Measurements from ENCODE around the gene SETSIP.
"Not testable (repeated sequence)": the region's sequence is repeated elsewhere in the genome, so short reads cannot be mapped to it uniquely, and the experiment has no call there.

SETSIP gene

DNA sequence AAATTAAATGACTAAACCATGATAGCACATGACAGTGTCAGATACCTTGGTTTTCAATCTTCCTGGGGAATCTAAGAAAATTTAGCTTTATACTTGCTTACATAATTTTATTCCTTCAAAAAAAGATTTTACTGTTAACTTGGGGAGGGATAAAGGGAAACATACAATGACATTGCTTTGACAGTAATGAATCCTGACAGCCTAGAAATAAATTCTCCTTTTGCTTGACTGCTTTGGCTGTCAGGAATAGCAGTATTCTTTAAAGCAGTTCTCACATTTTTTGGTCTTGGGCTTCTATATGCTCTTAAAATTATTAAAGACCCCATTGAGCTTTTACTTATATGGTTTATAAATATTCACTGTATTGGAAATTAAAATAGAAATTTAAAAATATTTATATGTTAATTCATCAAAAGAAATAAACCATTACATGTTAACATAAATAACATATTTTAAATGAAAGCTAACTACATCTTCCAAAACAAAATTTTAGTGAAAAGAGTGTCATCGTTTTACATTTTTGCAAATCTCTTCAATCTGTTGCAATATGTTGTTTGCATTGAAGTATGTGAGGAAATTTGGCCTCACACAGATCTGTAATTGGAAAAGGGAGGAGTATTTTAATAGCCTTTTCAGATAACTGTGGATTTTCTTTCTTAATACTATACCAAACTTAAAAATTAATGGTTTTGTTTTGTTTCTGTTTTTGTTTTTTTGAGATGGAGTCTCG, 29.3 kb downstream of the SETSIP start:
- H3K36me3 ChIP-seq (ENCODE audit: insufficient read depth, low read length): no peaks in the 10 kb centered on the region
- no peaks in the 10 kb centered on the region for H3K4me1 ChIP-seq (ENCODE audit: control insufficient read depth, insufficient read depth, low read length)
- H3K9me3 ChIP-seq (replicated peaks; ENCODE audit: low read length): no peaks in the 10 kb centered on the region
- no peak overlapping the region for H3K9ac ChIP-seq (ENCODE audit: low read depth, low read length)
- no peak overlapping the region for H3K4me2 ChIP-seq (ENCODE audit: low read length)
- no peak overlapping the region for H3K4me3 ChIP-seq (ENCODE audit: low read length)
- no peaks in the 10 kb centered on the region for H3K27me3 ChIP-seq (ENCODE audit: control insufficient read depth, insufficient read depth, low read length)

DNA sequence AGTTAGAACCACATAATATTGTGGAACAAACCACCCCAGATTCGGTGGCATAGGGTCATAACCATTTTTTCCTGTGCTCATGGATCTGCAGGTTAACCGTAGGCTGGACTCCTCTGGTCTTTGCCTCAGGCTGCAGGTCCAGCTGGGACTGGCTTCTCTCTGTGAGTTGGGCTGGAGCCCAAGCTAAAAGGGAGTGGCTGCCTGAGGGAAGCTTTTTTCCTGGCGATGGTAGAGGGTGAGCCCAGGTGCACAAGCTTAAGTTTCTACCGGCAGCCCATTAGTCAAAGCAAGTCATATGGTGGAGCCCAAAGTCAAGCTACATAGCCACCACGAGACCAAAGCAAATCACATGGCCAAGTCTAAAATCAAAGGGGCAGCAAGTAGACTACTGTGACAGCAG, 31.6 kb downstream of the SETSIP start:
- no peak overlapping the region for H3K9ac ChIP-seq (ENCODE audit: low read depth, low read length)
- no peaks in the 10 kb centered on the region for H3K36me3 ChIP-seq (ENCODE audit: insufficient read depth, low read length)
- H3K27me3 ChIP-seq (ENCODE audit: control insufficient read depth, insufficient read depth, low read length): no peaks in the 10 kb centered on the region
- H3K4me3 ChIP-seq (ENCODE audit: low read length): no peak overlapping the region
- no peaks in the 10 kb centered on the region for H3K4me1 ChIP-seq (ENCODE audit: control insufficient read depth, insufficient read depth, low read length)
- H3K9me3 ChIP-seq (replicated peaks; ENCODE audit: low read length): no peaks in the 10 kb centered on the region
- no peak overlapping the region for H3K4me2 ChIP-seq (ENCODE audit: low read length)

DNA sequence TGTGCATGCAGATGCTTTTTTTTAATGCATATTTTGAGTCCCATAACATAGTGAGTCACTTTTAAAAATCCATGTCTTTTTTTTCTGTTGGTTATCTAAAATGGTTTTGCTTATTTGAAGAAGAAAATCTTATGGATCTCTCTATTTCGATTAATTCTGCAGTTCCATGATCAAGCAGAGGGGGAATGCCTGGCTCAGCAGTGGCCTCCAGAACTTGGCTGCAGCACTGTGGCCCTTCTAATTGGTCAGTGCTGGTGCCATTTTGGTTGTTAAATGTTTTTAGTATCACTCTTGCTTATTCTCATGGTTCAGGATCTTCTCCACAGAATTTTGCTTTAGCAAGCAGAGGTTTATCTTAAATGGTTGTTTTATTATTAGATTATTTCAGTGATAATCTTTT, 34.2 kb downstream of the SETSIP start:
- Histone ChIP-seq H3K36me3 (ENCODE audit: insufficient read depth, low read length) (no peaks in the 10 kb centered on the region), H3K4me2 (ENCODE audit: low read length) (no peak overlapping the region), H3K9me3 (replicated peaks; ENCODE audit: low read length) (no peaks in the 10 kb centered on the region)

DNA sequence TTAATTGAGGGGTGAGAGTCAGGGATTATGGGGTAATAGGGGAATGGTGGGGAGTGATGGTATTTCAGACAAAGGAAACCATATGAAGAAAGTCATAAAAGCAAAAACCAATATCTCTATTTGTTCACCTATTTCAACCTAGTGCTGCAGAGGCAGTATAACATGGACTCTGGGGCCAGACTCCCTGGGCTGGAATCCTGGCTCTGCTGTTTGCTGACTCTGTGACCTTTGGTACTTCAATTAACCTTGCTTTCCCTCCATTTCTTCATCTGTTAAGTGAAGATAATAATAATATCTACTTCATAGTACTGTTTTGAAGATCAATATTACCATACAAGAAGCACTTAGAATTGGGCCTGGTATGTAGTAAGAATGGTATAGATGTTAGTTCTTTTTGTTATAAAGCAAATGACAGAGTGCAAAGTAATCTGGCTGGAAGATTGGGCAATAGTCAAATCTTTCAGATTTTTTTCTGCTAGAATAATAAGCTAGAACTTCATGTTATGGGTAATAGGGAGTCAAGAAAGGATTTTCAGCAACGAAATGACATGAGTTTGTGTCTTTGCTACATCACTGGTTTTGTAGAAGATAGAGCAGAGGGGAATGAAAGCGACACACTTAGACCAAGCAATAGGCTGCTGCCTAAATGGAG, 36.4 kb downstream of the SETSIP start:
- H3K9ac ChIP-seq (ENCODE audit: low read depth, low read length): no peak overlapping the region
- H3K27me3 ChIP-seq (ENCODE audit: control insufficient read depth, insufficient read depth, low read length): no peaks in the 10 kb centered on the region
- H3K36me3 ChIP-seq (ENCODE audit: insufficient read depth, low read length): no peaks in the 10 kb centered on the region
- no peak overlapping the region for H3K4me3 ChIP-seq (ENCODE audit: low read length)
- H3K4me1 ChIP-seq (ENCODE audit: control insufficient read depth, insufficient read depth, low read length): no peaks in the 10 kb centered on the region
- H3K9me3 ChIP-seq (replicated peaks; ENCODE audit: low read length): no peaks in the 10 kb centered on the region
- no peak overlapping the region for H3K4me2 ChIP-seq (ENCODE audit: low read length)

More for the DNA sequence above, 34.2 kb downstream of the SETSIP start:
- H3K9ac ChIP-seq (ENCODE audit: low read depth, low read length): no peak overlapping the region
- H3K4me3 ChIP-seq (ENCODE audit: low read length): no peak overlapping the region
- no peaks in the 10 kb centered on the region for H3K27me3 ChIP-seq (ENCODE audit: control insufficient read depth, insufficient read depth, low read length)
- no peaks in the 10 kb centered on the region for H3K4me1 ChIP-seq (ENCODE audit: control insufficient read depth, insufficient read depth, low read length)

DNA sequence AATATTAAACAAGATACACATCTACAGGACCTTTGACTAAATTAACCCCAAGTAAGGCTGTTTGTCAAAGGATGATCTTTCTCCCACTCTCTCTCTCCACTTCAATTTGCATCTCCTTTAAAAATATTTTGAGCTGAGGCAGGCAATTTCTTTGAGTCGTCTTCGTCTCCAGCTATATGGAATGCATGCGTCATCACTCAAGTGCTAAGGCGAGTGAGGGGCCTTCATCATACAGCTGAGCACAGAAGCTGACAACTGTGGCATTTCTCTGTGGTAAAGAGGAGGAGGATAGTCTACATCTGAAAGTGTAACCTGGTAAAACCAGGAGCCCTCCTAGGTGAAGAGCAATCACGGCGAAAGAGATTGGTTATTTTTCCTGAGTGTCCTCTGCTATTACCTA, 37.8 kb downstream of the SETSIP start:
- H3K9me3 ChIP-seq (replicated peaks; ENCODE audit: low read length): no peaks in the 10 kb centered on the region
- no peaks in the 10 kb centered on the region for H3K27me3 ChIP-seq (ENCODE audit: control insufficient read depth, insufficient read depth, low read length)
- no peaks in the 10 kb centered on the region for H3K36me3 ChIP-seq (ENCODE audit: insufficient read depth, low read length)
- H3K9ac ChIP-seq (ENCODE audit: low read depth, low read length): no peak overlapping the region
- H3K4me2 ChIP-seq (ENCODE audit: low read length): no peak overlapping the region
- H3K4me1 ChIP-seq (ENCODE audit: control insufficient read depth, insufficient read depth, low read length): no peaks in the 10 kb centered on the region
- no peak overlapping the region for H3K4me3 ChIP-seq (ENCODE audit: low read length)

DNA sequence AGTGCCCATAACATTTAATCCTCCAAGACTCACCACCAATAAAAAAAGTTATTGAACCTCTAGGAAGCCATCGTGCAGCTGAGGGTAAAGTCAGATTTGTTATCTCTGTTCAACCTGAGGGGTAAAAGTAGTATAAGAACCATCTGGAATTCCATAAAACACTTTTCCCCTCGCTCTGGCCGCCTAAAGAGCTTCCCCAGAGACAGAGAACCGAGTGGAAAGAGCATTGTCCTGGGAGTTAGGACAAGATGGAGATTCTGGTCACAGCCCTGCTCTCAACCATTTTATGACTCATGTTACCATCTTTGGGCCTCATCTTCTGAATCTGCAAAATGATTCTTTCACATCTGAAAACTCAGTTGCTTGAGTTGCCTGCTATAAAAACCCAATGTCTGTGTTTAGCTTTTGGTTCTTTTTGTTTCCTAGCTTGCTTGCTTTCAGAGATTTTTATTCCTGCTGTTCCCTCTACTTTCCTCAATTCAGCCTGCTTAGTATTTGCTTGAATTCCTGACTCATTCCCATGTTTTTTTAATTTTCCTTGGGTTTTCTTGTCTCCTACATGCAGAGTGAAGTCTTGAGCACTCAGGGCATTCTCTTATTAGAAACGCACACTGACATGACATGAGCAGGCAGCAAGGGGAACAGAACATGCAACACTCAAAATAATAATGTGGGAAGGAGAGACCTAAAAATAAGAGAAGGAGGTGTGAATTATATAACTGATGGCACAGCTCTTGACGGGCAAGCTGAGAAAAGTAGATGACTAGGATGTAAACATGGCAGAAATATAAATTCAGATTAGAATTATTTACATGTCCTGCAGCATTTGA, 43.7 kb downstream of the SETSIP start:
- H3K36me3 ChIP-seq (ENCODE audit: insufficient read depth, low read length): no peaks in the 10 kb centered on the region
- H3K9ac ChIP-seq (ENCODE audit: low read depth, low read length): no peak overlapping the region

DNA sequence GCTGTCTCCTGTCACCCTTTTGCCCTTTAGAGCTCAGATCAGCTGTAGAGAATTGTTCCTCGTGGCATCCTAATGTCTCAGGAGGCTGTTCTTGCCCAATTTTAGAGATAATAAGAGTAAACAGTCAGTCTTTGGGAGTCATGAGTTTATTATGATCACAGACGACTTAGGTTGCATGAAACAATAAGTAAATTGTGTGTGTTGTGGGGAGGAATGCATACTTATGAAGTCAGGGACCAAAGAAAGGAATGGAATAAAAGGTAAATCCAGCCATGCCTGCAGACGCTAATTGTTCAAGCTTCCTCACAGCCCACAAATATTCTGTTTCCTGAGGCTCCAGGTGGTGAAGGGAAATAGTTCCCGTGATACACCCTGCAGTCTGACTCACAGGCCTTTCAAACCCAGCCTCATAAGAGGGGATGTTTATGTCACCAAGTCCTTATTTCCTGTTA, 44.5 kb downstream of the SETSIP start:
- Histone ChIP-seq H3K9me3 (replicated peaks; ENCODE audit: low read length) (no peaks in the 10 kb centered on the region), H3K4me2 (ENCODE audit: low read length) (peak overlapping the region; percentile 98), H3K9ac (ENCODE audit: low read depth, low read length) (no peak overlapping the region), H3K27me3 (ENCODE audit: control insufficient read depth, insufficient read depth, low read length) (peaks cover 6% of the 10 kb centered on the region), H3K4me3 (ENCODE audit: low read length) (peak overlapping the region; percentile 76), H3K4me1 (ENCODE audit: control insufficient read depth, insufficient read depth, low read length) (peaks cover 9% of the 10 kb centered on the region), H3K36me3 (ENCODE audit: insufficient read depth, low read length) (no peaks in the 10 kb centered on the region)

More for the DNA sequence above, 43.7 kb downstream of the SETSIP start:
- Histone ChIP-seq H3K27me3 (ENCODE audit: control insufficient read depth, insufficient read depth, low read length) (peaks cover 6% of the 10 kb centered on the region), H3K4me3 (ENCODE audit: low read length) (no peak overlapping the region), H3K4me2 (ENCODE audit: low read length) (no peak overlapping the region), H3K4me1 (ENCODE audit: control insufficient read depth, insufficient read depth, low read length) (peaks cover 9% of the 10 kb centered on the region), H3K9me3 (replicated peaks; ENCODE audit: low read length) (no peaks in the 10 kb centered on the region)

DNA sequence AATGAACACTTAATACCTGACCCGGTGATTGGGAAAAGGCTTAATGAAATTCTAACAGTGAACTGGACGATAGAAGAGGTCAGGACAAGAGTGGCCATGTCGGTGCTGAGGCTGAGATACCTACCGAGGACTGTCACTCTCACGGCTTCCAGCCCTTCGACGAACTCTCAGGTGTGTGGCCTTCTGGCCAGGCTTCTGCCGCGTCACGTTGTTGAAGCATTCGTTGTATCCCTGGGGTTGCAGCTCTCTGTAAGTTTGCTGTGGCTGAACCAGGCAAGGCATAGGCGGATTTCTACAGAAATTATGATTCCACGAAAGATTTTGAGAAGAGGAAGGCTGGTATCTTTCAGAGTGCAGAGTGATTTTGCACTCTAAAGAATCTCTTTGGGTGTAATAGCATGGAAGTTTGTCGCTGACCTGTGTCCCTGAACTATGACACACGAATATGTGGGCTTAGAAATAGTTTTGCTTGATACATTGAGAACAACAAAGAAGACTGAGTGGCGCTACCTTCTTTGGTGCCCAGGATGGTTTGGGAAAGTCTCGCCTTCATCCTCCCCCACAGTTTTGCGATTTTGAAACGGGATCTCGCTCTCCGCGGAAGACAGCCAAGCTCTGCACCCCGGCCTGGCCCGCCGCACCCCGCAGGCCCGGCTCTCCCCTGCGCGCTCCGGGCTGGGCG, 45.8 kb downstream of the SETSIP start:
- peak overlapping the region; percentile 76 for H3K4me3 ChIP-seq (ENCODE audit: low read length)
- H3K9me3 ChIP-seq (replicated peaks; ENCODE audit: low read length): no peaks in the 10 kb centered on the region
- no peaks in the 10 kb centered on the region for H3K36me3 ChIP-seq (ENCODE audit: insufficient read depth, low read length)
- H3K9ac ChIP-seq (ENCODE audit: low read depth, low read length): peak overlapping the region; percentile 67
- H3K27me3 ChIP-seq (ENCODE audit: control insufficient read depth, insufficient read depth, low read length): peaks cover 6% of the 10 kb centered on the region
- H3K4me2 ChIP-seq (ENCODE audit: low read length): peak overlapping the region; percentile 98
- peaks cover 9% of the 10 kb centered on the region for H3K4me1 ChIP-seq (ENCODE audit: control insufficient read depth, insufficient read depth, low read length)

DNA sequence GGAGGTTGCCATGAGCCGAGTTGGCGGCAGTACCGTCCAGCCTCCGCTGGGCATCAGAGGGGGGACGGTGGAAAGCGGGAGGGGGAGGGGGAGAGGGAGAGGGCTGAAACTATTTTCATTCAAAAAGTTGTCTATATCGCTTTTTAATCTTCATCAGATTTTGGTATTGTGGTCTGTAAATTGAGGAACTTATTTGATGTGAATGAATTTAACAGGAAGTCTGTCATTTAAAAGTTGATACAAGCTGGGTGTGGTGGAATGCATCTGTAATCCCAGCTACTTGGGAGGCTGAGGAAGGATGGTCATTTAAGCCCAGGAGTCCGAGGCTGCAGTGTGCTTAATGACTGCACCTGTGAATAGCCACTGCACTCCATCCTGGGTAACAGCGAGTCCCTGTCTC, 48.4 kb downstream of the SETSIP start:
- Histone ChIP-seq H3K4me3 (ENCODE audit: low read length) (no peak overlapping the region), H3K9ac (ENCODE audit: low read depth, low read length) (no peak overlapping the region), H3K27me3 (ENCODE audit: control insufficient read depth, insufficient read depth, low read length) (peaks cover 6% of the 10 kb centered on the region), H3K4me2 (ENCODE audit: low read length) (no peak overlapping the region), H3K4me1 (ENCODE audit: control insufficient read depth, insufficient read depth, low read length) (peaks cover 9% of the 10 kb centered on the region), H3K36me3 (ENCODE audit: insufficient read depth, low read length) (no peaks in the 10 kb centered on the region), H3K9me3 (replicated peaks; ENCODE audit: low read length) (no peaks in the 10 kb centered on the region)

DNA sequence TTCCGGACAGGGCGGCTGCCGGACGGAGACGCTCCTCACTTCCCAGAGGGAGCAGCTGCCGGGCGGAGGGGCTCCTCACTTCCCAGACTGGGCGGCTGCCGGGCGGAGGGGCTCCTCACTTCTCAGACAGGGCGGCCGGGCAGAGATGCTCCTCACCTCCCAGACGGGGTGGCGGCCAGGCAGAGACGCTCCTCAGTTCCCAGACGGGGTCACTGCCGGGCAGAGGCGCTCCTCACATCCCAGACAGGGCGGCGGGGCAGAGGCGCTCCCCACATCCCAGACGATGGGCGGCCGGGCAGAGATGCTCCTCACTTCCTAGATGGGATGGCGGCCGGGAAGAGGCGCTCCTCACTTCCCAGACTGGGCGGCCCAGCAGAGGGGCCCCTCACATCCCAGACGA, 49.2 kb downstream of the SETSIP start:
- not testable (repeated sequence) for H3K4me3 ChIP-seq (ENCODE audit: low read length); H3K9me3 ChIP-seq (replicated peaks; ENCODE audit: low read length); H3K36me3 ChIP-seq (ENCODE audit: insufficient read depth, low read length); H3K4me2 ChIP-seq (ENCODE audit: low read length); H3K9ac ChIP-seq (ENCODE audit: low read depth, low read length); H3K4me1 ChIP-seq (ENCODE audit: control insufficient read depth, insufficient read depth, low read length); H3K27me3 ChIP-seq (ENCODE audit: control insufficient read depth, insufficient read depth, low read length)
